ENCODE data around the gene PCNX2. TPM values are rescaled to one million over a fixed set of nuclear protein-coding genes. Genes with fewer than 3 reads are reported as not detected.

PCNX2 gene
- total and polyA plus RNA-seq, 2 donors (not counting 3 experiments of a cell fraction or from before 2014, with no cell fraction given) = 6.6 to 11.0 TPM

- intact Hi-C loops (cut with micrococcal nuclease) = no loop called here
- Histone ChIP-seq H4K20me1 (replicated peaks; ENCODE audit: control insufficient read depth, extremely low read depth, insufficient read depth, low read length) (no peaks in the 10 kb centered on the region), H3K27ac (ENCODE audit: insufficient read depth, low read depth, low read length) (no peak overlapping the region), H3K79me2 (ENCODE audit: control insufficient read depth, insufficient read depth, low read length) (no peaks in the 10 kb centered on the region), H2AFZ (ENCODE audit: low read depth, low read length) (no peak overlapping the region), H3K9ac (replicated peaks; ENCODE audit: extremely low read depth, insufficient read depth, low read length) (no peak overlapping the region), H3K9me3 (replicated peaks; ENCODE audit: control insufficient read depth, insufficient read depth, low read length) (no peaks in the 10 kb centered on the region), H3K4me2 (ENCODE audit: insufficient read depth, low read length) (no peak overlapping the region), H3K36me3 (ENCODE audit: control insufficient read depth in 2 of 2, extremely low read depth in 1 of 2, insufficient read depth in 2 of 2, low read length in 2 of 2) (no peaks in the 10 kb centered on the region), H3K27me3 (ENCODE audit: control insufficient read depth in 2 of 2, insufficient read depth in 2 of 2, low read length in 2 of 2) (no peaks in the 10 kb centered on the region), H3K4me1 (ENCODE audit: control insufficient read depth, extremely low read depth, insufficient read depth, low read length) (no peaks in the 10 kb centered on the region), H3K9me1 (replicated peaks; ENCODE audit: control insufficient read depth, extremely low read depth, insufficient read depth, low read length) (no peaks in the 10 kb centered on the region), H3K4me3 (replicated peaks in 1 of 3; ENCODE audit: insufficient read depth in 1 of 3, low read depth in 1 of 3, low read length in 3 of 3) (no peak overlapping the region)
- DNase-seq (ENCODE audit: low read depth, low spot score) (no peak), FAIRE-seq (no peak)
- ChIA-PET POLR2A (no interaction called here), CTCF (no interaction called here)
- BruUV-seq (replicated peaks) = no TSS peak
- dilution Hi-C loops (cut with MboI; ENCODE audit: extremely low pct_ligation_motif_present, low sequenced_read_pairs) = no loop called here
- no peak for TF ChIP-seq GATA2 (IDR thresholded peaks at IDR 0.05; ENCODE audit: insufficient read depth, insufficient read length, low read depth, low read length)
- TF ChIP-seq POLR2A (IDR thresholded peaks at IDR 0.05; ENCODE audit: low read depth, low read length) = no peak
- TF ChIP-seq FOS (IDR thresholded peaks at IDR 0.05; ENCODE audit: borderline replicate concordance, insufficient read depth, low read length) = no peak
- no peak for TF ChIP-seq POLR2AphosphoS5 (IDR thresholded peaks at IDR 0.05; ENCODE audit: insufficient read depth, low read depth, low read length)
- no peak for TF ChIP-seq MAX (IDR thresholded peaks at IDR 0.05; ENCODE audit: insufficient read depth, insufficient read length)
- no peak for TF ChIP-seq MYC (IDR thresholded peaks at IDR 0.05; ENCODE audit: low read depth, low read length)
- TF ChIP-seq CTCF (IDR thresholded peaks at IDR 0.05; ENCODE audit: extremely low read depth in 1 of 2, insufficient read depth in 1 of 2, low read depth in 1 of 2, low read length in 2 of 2) = no peak
- no peak for TF ChIP-seq EZH2 (IDR thresholded peaks at IDR 0.05; ENCODE audit: borderline replicate concordance, low read depth, low read length, severe bottlenecking)
- no peak for TF ChIP-seq JUN (IDR thresholded peaks at IDR 0.05; ENCODE audit: borderline replicate concordance, insufficient read depth, insufficient read length, low read depth)
Measured at GRCh38 chr1:232992227-232992626, 303.3 kb downstream of the PCNX2 start.
